ENCODE measurements around the gene CMC1.
"Not testable (repeated sequence)": the region's sequence is repeated elsewhere in the genome, so short reads cannot be mapped to it uniquely, and the experiment has no call there.

The CMC1 gene

DNA sequence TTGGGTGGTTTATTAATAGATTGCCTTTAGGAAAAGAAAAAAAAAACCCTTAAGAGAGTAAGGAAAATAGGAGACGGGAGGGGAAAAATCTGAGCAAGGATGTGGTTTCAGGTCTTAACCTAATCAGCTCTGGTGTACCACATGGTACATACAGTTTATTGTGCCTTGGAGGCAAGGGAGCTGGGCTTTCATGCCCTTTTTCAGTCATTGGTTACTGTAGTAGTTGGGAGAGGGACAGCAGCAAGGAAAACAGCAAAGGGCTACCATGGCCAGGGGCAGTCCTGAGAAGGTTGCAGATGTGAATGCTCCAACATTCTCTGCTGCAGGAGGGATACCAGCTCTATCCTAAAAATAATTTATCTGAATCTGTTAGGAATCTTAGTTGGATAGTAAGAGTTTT, 5.9 kb downstream of the CMC1 start:
- no peak for DNase-seq

DNA sequence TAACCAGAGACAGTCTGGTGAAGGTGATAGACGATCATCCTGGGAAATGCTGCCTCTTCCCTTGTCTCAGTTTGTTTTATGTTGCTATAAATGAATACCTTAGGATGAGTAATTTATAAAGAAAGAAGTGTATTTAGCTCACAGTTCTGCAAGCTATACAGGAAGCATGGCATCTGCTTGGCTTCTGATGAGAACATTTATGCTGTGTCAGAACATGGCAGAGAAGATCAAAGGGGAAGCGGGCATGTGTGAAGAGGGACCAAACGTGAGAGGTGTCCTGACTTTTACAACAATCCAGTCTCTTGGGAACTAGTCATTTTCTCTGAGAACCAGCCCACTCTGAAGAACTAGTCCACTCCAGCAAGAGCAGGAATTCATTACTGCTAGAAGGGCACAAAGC, 9.6 kb downstream of the CMC1 start:
- DNase-seq: no peak

DNA sequence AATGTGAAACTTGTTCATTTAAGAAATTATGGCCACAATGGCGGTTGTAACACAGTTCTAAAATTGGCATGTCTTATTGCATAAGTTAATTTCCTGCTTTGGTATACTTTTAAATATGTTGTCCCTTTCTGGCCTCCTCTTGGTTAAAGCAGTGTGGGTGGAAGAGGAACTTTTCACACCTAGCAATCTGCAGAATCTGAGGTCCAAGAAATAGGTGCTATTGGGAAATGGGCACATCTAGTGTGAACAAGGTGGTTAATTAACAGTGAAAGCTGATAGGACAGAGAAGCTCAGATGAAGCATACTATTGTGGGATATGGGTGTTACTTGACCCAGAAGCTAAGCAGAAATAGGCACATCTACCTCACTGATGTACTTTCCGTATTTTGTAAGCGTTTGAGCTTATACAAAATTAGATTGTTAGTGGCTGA, 10.6 kb downstream of the CMC1 start:
- no peak for DNase-seq

DNA sequence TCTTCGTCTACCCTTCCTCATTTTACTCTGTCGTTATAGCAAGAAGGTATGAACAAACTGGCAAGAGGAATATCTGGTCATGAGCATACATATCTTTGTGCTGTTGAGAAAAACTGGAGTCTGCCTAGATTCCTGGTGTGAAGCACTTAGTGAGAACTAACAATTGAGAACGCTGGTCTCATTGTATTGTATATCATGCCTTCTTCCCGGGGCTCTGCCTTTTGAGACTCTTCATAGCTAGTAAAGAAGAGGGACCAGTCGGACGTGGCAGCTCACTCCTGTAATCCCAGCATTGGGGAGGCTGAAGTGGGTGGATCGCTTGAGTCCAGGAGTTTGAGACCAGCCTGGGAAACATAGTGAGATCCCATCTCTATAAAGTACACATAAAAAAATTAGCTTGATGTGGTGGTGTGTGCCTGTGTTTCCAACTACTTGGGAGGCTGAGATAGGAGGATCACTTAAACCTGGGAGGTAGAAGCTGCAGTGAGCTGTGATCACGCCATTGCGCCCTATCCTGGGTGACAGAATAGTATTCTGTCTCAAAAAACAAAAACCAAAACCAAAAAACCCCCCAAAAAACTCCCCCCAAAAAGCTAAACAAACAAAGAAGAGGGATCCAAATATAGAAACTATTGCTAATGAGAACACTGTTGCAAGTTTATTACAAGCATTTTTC, 11.8 kb downstream of the CMC1 start:
- no peak for DNase-seq

DNA sequence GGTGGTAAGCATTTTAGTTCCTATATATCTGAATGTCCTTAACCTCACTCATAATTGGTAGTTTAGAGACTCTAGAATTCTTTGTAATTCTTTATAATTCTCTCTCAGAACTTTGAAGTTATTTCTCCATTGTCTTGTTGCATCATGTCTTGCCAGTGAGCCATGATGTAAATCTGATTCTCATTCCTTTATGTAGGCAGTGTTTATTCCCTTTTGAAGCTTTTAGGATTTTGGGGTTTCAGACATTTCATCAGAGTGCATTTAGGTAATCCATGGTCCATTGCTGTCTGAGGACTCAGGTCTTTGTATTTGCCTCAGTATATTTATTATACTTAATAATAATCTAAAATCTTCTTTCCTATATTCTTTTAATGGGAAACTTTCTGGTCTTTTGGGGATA, 20.6 kb downstream of the CMC1 start:
- no peak for DNase-seq

DNA sequence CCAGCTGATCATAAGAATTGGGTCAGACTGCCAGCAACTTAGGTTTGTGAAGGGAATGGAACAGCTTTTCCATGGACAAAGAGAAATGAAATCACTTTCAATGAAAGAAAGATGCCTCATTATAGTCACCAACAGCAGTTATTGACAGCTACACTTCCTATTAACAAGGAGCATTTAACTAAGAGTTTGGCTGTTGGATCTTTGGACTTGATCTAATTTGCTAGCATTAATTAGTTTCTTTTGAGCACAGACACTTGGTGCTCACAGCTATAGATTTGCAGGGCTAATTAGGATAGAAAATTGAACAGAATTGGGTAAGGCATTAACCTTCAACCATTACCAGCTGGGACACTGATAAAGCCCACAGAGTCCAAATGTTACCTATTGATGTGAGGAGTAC, 24.2 kb downstream of the CMC1 start:
- no peak for DNase-seq

DNA sequence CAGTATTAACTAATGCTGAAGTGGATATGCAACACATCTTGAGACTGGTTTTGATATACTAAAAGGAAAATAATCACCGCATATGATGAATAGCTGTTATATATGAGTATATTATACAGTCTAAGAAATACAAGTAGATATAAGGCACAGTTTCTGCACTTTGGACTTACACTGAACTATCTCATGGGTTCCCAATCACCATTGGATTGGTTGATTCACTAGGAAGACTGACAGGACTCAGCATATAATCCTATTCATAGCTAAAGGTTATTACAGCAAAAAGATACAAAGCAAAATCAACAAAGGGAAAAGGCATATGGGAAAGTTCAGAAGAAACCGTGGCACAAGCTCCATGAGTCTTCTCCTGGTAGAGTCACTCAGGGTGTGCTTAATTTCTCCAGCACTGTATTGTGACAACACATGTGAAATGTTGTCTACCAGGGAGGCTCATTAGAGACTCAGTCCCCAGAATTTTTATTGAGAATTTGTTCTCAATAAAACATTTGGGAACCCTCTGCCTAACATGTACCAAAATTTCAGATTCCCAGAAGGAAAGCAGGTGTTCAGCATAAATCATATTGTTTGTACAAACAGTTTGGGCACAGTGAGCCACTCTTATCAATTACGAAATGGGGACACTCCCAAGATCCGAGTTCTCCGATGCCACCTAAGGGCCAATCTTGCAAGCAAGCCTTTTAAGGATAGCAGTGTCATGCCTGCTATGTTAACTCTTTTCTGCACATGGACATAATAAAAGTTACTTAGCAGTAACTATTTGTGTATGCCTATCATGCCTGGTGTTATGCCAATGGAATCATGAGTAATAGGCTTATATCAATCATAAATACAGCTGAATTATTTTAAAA, 26.8 kb downstream of the CMC1 start:
- no peak for DNase-seq

DNA sequence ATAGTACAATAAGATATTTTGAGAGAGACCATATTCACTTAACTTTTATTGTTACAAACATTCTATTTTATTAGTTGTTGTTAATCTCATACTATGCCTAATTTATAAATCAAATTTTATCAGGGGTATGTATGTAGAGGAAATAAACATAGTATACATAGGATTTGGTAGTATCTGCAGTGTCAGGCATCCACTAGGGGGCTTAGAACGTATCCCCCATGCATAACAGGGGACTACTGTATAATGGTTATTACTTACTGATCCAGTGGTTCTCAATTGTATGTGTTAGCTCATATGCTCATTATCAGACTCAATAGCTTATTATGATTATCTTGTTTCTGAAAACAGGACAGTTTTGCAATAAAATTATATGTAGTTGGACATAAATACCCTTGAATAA, 27.6 kb downstream of the CMC1 start:
- DNase-seq: no peak

DNA sequence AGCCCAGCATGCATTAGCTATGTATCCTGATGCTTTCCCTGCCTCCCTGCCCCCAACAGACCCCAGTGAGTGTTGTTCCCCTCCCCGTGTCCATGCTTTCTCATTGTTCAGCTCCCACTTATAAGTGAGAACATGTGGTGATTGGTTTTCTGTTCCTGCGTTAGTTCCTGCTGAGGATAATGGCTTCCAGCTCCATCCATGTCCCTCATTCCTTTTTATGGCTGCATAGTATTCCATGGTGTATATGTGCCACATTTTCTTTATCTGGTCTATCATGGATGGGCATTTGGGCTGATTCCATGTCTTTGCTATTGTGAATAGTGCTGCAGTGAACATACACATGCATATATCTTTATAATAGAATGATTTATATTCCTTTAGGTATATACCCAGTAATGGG, 28.5 kb downstream of the CMC1 start:
- DNase-seq: not testable (repeated sequence)

DNA sequence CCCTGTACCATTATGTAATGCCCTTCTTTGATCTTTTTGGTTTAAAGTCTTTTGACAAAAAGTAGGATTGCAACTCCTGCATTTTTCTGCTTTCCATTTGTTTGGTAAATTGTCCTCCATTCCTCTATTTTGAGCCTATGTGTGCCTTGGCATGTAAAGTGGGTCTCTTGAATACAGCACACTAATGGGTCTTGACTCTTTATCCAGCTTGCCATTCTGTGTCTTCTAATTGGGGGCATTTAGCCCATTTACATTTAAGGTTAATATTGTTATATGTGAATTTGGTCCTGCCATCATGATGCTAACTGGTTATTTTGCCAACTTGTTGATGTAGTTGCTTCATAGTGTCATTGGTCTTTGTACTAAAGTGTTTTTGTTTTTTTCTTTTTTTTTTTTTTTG, 32.4 kb downstream of the CMC1 start:
- no peak for DNase-seq

DNA sequence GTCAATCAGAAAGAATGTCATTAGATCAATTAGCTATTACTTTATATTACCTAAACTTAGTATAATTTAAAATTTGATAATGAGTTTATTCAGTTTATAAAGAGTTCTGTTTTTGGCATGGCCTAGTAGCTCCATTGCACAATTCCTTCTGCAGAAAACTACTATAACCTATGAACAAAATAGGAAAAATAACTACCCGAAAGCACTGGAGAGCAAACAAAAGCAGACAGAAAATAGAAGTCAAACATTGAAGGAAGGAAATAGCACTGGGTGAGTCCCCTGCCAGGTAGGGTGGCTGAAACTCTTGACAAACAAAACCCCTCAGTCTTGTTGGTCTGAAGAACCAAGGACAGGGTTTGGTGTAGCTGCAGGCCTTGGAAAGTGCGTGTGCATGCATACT, 37.5 kb downstream of the CMC1 start:
- DNase-seq: no peak

DNA sequence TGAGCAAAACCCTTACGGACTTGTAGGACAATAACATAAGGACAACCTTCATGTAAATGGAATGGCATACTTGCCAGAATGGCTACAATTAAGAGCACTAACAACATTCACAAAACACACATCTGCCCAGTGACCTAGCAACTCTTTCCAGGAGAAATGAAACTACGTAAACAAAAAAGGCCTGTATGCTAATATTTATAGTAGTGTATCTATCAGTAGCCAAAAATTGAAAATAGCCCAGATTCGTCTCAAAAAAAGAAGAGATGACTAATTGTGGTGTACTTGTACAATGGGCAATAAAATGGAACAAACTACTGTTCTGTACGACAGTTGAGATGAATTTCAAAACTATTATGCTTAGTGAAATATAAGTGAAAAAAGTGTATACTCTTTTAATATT, 38.4 kb downstream of the CMC1 start:
- no peak for DNase-seq

DNA sequence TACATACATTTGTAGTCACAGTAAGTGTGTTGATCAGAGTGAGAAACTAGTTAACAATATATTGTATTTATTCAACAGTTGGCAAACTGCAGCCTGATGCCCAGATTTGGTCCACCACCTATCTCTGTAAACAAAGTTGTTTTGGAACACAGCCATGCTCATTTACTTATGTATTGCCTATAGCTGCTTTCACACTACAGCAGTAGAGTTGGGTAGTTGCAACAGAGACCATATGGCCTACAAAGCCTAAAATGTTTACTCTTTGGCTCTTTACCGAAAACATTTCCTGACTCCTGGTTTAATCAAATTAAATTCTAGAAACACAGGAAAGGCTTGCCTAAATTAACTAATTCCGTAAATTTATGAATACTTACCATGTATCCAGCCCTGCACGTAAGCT, 39.4 kb downstream of the CMC1 start:
- no peak for DNase-seq

DNA sequence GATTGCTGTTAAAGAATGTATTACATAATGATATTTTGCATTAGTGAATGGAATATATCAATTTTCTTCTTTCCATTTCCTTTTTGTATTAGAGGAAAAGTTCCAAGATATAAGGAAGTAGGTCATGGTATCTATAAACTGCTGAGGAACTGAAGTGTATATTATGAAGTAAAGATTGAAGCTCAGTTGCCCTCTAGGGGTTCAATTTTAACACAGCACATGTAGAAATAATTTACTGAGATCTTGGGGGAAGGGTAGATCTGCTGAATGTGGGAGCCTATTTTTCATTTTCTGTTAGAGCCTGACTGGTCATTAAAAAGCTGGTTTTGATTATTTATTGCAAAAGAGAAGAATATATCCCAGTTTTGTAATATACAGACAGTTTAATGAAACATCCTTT, 45.2 kb downstream of the CMC1 start:
- no peak for DNase-seq

DNA sequence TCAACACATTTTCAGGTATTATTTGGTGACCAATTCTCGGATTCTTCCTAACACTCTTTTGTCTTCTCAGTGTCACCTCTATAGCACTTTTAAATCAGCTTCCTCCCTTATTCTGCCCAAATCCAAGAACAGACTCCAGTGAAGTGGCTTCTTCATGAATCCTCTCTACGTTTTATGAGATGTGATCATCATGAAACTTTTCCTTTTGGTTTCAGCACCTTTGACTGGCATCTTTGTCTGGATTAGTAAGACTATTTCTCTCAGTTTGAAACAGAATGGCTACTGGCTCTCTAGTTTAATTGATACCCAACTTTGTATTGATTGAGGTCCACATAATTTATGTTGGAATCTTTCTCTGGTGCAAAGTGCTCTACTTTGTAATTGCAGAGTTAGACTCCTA, 45.6 kb downstream of the CMC1 start:
- no peak for DNase-seq

DNA sequence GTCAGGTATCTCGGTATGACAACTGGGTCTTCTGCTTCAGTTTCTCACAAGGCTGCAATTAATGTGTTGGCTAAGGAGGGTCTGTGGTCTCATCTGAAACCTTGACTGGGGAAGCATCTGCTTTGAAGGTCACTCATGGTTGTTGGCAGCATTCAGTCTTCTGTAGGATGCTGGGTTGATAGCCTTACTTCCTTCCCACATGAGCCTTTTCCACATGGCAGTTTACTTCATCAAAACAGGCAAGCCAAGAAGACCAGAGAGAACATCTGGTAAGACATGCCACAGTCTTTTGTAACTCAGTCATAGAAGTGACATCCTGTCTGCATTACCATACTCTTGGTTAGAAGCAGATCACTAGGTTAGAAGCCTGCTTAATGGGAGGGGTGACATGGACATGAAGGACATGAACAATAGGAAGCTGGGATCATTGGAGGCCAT, 49.5 kb downstream of the CMC1 start:
- no peak for DNase-seq

DNA sequence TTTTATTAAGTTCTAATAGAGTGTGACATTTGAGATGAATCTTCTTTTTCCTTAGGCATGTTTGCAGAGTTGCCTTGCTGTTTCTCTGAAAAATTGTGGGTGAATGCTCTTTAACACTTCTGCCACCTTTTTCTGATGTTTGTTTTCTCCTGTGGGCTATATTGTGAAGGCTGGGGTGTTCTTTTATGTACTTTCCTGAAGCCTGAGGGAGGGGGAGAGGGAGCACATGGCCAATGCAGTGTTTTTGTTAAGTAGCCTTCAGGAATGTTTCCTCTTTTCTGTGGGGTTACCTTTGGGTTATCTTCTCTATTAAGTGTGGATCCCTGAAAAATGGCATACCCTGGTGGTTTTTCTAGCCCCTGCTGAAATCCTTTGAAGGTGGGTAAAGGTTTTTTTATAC, 50.2 kb downstream of the CMC1 start:
- no peak for DNase-seq

DNA sequence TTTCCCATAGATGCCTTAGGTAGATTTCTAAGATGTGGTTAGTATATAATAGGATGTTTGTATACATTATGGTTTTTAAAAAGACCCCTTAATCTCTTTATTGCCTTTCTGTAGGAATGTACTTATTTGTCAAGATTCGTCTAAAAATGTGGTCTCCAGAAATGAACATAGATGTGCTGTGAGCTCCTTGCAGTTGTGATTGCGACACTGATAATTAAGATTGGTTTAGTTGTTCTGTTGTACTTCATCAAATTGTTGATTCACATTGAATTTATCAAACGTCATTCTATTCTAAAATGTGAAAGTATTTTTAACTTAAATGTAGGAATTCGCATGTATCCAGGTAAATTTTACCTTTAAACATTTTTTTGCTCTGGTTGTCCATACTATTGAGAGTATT, 51.2 kb downstream of the CMC1 start:
- DNase-seq: no peak

DNA sequence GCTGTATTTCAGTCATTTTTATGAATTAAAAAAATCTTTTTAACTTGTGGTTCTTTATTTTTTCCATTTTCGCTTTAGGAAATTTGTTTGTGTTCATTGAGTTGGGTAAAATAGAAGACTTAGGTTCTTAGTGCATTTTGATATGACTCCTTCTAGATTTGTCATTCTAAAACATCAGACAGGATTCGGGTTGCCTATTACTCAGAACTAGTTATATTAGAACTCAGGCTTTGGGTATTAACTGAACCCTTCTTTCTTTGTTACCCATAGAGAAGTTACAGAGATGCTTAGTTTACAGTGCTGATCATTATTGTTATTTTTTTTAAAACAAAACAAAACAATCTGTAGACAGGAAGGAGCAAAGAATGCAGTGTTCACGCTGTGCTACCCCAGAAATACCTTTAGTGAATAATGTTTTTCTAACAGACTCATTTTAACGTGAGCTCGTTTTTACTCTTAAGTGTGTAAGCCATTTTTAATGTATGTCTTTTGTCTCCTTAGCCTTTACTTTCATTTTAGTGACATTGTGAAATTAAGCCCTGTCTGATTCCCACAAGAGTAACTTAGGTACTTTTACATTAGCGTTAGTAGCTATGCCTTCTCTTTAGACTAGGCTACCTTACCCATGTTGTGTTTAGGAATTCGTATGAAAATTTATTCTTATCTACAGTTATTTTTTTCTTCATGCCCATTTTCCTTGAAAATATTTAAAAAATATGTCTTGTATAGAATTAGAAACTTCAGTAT, 53.4 kb downstream of the CMC1 start:
- DNase-seq: no peak

DNA sequence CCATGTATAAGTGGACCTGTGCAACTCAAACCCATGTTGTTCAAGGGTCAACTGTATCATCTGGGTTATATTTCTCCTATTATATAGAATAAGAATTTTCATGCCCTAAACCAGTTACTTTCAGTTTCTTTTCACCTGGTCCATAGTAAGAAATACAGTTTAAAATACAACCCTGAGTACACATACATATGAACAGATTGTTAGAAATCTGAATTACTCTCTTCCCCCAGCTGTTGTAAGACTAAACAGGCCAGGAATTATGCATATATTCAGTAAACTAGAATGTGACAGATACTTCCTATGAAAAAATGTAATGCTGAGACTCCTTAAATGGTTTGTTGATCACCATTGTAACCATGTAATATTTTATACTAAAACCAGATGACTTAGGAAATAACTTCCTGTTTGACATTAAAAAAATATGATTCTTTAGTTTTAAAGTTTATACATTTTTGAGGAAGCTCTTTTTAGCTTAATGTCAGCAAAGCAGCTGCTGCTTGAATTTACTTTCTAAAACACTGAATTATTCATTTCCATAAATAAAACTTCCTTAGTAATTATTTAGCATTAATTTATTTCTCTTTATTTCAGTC, 54.6 kb downstream of the CMC1 start:
- no peak for DNase-seq

DNA sequence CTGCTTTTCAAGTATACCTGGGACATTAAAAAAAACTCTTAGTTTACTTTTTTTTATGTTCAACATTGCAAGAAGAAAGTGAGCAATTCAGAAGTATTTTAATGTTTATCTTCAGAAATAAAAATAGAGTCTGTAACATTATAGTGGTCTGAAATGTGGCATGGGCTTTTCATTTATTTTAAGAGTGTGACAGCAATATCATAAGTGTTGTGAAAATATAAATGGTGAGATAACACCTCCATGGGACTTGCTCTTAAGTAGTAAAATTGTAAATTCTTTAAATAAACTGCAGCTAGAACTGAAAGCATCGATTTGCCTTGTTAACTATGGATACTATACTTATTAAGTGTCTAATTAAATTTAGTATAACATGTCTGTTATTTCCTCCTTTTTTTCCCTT, 58.3 kb downstream of the CMC1 start:
- no peak for DNase-seq

DNA sequence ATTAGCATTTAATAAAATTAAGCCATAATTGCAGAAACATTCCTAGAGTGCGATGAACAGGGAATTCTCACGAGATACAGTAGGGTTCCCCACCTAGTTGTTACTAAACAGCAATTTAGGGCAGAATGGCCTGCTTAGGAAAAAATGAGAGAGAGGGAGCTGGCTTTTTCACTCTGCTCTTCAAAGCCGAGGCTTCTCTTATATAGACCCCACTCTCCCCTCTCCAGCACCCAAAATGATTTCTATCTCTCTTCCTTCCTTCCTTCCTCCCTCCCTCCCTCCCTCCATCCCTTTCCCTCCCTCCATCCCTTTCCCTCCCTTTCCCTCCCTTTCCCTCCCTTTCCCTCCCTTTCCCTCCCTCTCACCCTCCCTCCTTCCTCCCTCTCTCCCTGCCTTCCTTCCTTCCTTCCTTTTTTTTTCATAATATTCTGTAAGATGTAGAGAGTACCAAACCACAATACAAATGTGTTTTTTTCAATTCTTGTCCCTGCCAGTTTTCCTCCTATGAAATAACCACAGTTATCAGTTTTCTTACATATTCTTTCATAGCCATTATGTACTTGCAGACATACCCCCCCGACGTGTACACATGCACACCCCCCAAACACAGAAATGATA, 59.0 kb downstream of the CMC1 start:
- no peak for DNase-seq

DNA sequence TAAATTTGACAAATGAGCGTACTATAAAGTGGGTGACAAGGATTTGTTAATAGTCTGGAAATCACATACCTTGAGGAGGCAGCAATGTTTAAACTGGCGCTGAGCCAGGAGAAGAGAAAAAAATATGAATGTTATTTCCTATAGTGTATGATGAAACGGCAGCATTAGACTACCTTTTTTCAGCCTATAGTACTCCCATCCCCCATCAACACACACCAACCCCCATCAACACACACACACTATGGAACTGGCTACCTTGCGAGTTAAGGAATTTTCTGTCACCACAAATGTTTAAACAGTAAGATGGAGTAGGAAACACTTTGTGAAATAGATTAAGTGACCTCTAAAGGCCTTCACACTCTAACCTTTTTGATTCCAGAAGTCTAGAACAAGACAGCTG, 60.3 kb downstream of the CMC1 start:
- no peak for DNase-seq

All from activated gamma-delta T cell (primary cell).